HFFc6 (cell line): ENCODE results near the gene SATB2. TPM values are rescaled to one million over a fixed set of nuclear protein-coding genes. Genes with fewer than 3 reads are reported as not detected.

Source experiments
- DNase-seq: peaks from one replicate; pipeline ENCODE4 v3.0.0-alpha.2; 2018
- H3K27ac Mint-ChIP-seq: 2 replicates; pipeline ENCODE4 v1.8.0; 2020; ENCODE audit warnings: mild to moderate bottlenecking, mixed read lengths
- H3K27me3 Mint-ChIP-seq: 2 replicates; pipeline ENCODE4 v1.8.0; 2021; ENCODE audit warnings: mild to moderate bottlenecking, moderate library complexity, mixed read lengths; ENCODE audit not compliant: insufficient read depth
- H3K36me3 Mint-ChIP-seq: 2 replicates; pipeline ENCODE4 v1.8.0; 2021; ENCODE audit warnings: low read depth, mixed read lengths
- H3K4me1 Mint-ChIP-seq: 2 replicates; pipeline ENCODE4 v1.8.0; 2020; ENCODE audit warnings: low read depth, mixed read lengths
- H3K4me3 Mint-ChIP-seq: 2 replicates; pipeline ENCODE4 v1.8.0; 2020; ENCODE audit warnings: mild to moderate bottlenecking, moderate library complexity, mixed read lengths
- H3K9me3 Mint-ChIP-seq: 2 replicates; pipeline ENCODE4 v1.8.0; 2020; ENCODE audit warnings: mild to moderate bottlenecking, mixed read lengths
- CTCF ChIP-seq: fragments of 200-600 bp; sonication (generic); IDR thresholded peaks from 2 replicates; pipeline ENCODE4 v1.5.0; 2021; ENCODE audit warnings: antibody characterized with exemption, mild to moderate bottlenecking
- total RNA-seq, 6 experiments: library from RNA; stranded (reverse); fragmentation: NEBNext Ultra II Directional; extraction: Animal tissue kit (Norgen Biotek cat#: 25700); gene quantifications; 2 replicates in 1 of 6; 3 replicates in 5 of 6; pipeline ENCODE4 v1.2.3, GENCODE V29; 2021

The SATB2 gene
- total RNA-seq, 6 experiments from 2014 or later: 7.4 to 12.7 (median 11.9) TPM

GRCh38 chr2:199325881-199326280 lies 131.9 kb downstream of the SATB2 start:
- no peaks in the 10 kb centered on the region for H3K27me3 Mint-ChIP-seq
- H3K4me3 Mint-ChIP-seq: no peak overlapping the region
- H3K4me1 Mint-ChIP-seq: no peaks in the 10 kb centered on the region
- H3K36me3 Mint-ChIP-seq: peaks cover 16% of the 10 kb centered on the region
- H3K9me3 Mint-ChIP-seq: no peaks in the 10 kb centered on the region
- no peak overlapping the region for H3K27ac Mint-ChIP-seq
- DNase-seq: no peak
- no peak for TF ChIP-seq CTCF

GRCh38 chr2:199322151-199322550 lies 135.6 kb downstream of the SATB2 start:
- DNase-seq: no peak
- Mint-ChIP-seq H3K4me3 (no peak overlapping the region), H3K4me1 (no peaks in the 10 kb centered on the region), H3K27me3 (no peaks in the 10 kb centered on the region), H3K9me3 (no peaks in the 10 kb centered on the region), H3K27ac (no peak overlapping the region), H3K36me3 (peaks cover 20% of the 10 kb centered on the region)
- TF ChIP-seq CTCF: no peak

GRCh38 chr2:199317646-199318045 lies 140.1 kb downstream of the SATB2 start:
- Mint-ChIP-seq H3K27ac (no peak overlapping the region), H3K4me1 (peaks cover 17% of the 10 kb centered on the region), H3K9me3 (no peaks in the 10 kb centered on the region), H3K36me3 (peaks cover 31% of the 10 kb centered on the region), H3K27me3 (no peaks in the 10 kb centered on the region), H3K4me3 (no peak overlapping the region)
- DNase-seq: no peak
- TF ChIP-seq CTCF: no peak

GRCh38 chr2:199316851-199317250 lies 140.9 kb downstream of the SATB2 start:
- H3K27ac Mint-ChIP-seq: no peak overlapping the region
- TF ChIP-seq CTCF: no peak

GRCh38 chr2:199315299-199316179 lies 142.2 kb downstream of the SATB2 start:
- no peaks in the 10 kb centered on the region for H3K27me3 Mint-ChIP-seq
- TF ChIP-seq CTCF: no peak

More at GRCh38 chr2:199316851-199317250, 140.9 kb downstream of the SATB2 start:
- peaks cover 34% of the 10 kb centered on the region for H3K36me3 Mint-ChIP-seq
- no peaks in the 10 kb centered on the region for H3K9me3 Mint-ChIP-seq
- H3K4me1 Mint-ChIP-seq: peaks cover 17% of the 10 kb centered on the region
- H3K4me3 Mint-ChIP-seq: no peak overlapping the region
- no peaks in the 10 kb centered on the region for H3K27me3 Mint-ChIP-seq
- DNase-seq: no peak

More at GRCh38 chr2:199315299-199316179, 142.2 kb downstream of the SATB2 start:
- Mint-ChIP-seq H3K27ac (no peak overlapping the region), H3K9me3 (no peaks in the 10 kb centered on the region), H3K4me1 (peaks cover 17% of the 10 kb centered on the region), H3K4me3 (no peak overlapping the region), H3K36me3 (peaks cover 34% of the 10 kb centered on the region)
- DNase-seq: no peak
